Measurements from ENCODE around the gene MSI1. TPM values are rescaled to one million over a fixed set of nuclear protein-coding genes. Genes with fewer than 3 reads are reported as not detected.

Gene MSI1
- total RNA-seq, 1 experiment from 2014 or later: 3.6 TPM

- ChIA-PET POLR2A (ENCODE audit: low non-redundant PET) (no interaction called here), CTCF (no interaction called here)
- no peak overlapping the region for H3K27ac ChIP-seq (ENCODE audit: low read depth, low read length, poor library complexity, severe bottlenecking)
- H3K4me1 ChIP-seq (ENCODE audit: insufficient read depth, low read length, poor library complexity, severe bottlenecking): no peaks in the 10 kb centered on the region
- TF ChIP-seq, protein P1, sequence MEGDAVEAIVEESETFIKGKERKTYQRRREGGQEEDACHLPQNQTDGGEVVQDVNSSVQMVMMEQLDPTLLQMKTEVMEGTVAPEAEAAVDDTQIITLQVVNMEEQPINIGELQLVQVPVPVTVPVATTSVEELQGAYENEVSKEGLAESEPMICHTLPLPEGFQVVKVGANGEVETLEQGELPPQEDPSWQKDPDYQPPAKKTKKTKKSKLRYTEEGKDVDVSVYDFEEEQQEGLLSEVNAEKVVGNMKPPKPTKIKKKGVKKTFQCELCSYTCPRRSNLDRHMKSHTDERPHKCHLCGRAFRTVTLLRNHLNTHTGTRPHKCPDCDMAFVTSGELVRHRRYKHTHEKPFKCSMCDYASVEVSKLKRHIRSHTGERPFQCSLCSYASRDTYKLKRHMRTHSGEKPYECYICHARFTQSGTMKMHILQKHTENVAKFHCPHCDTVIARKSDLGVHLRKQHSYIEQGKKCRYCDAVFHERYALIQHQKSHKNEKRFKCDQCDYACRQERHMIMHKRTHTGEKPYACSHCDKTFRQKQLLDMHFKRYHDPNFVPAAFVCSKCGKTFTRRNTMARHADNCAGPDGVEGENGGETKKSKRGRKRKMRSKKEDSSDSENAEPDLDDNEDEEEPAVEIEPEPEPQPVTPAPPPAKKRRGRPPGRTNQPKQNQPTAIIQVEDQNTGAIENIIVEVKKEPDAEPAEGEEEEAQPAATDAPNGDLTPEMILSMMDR (conservative IDR thresholded peaks at IDR 0.05; ENCODE audit: low read depth, low read length): no peak
- TF ChIP-seq EZH2 (IDR thresholded peaks at IDR 0.05; ENCODE audit: borderline replicate concordance, low read depth, low read length, poor library complexity, severe bottlenecking): no peak
- H3K9me3 ChIP-seq (ENCODE audit: low read depth, low read length, poor library complexity, severe bottlenecking): no peaks in the 10 kb centered on the region
- H3K27me3 ChIP-seq (replicated peaks; ENCODE audit: insufficient read depth, low read depth, low read length, poor library complexity): no peaks in the 10 kb centered on the region
- DNase-seq (ENCODE audit: low spot score): no peak
- H3K36me3 ChIP-seq (ENCODE audit: insufficient read depth, low read length, poor library complexity, severe bottlenecking): no peaks in the 10 kb centered on the region
- H3K4me3 ChIP-seq (ENCODE audit: low read depth, low read length, poor library complexity, severe bottlenecking): no peak overlapping the region
- intact Hi-C loops (cut with micrococcal nuclease; ENCODE audit: unreplicated experiment): no loop called here
- no TSS peak for BruUV-seq (replicated peaks)
Measured at GRCh38 chr12:120331390-120331789, 37.6 kb downstream of the MSI1 start.

DNA sequence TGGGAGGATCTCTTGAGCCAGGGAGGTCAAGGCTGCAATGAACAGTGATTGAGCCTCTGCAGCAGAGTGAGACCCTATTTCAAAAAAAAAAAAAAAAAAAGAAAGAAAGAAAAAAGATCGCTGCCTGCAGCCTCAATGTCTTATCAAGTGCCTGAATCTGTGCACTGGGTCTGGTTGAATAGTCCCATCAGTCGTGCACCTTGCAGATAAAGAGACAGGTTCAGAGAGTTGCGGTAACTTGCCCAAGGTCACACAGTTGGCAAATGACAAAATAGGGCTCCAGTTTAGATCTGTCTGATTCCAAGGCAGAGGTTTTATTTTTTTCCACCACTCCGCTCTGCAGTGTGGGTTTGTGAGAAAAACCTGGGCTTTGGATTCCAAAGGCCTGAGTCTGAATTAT, 40.7 kb downstream of the MSI1 start:
- no peak for DNase-seq (ENCODE audit: low spot score)
- ChIA-PET CTCF (no interaction called here), POLR2A (ENCODE audit: low non-redundant PET) (no interaction called here)
- Histone ChIP-seq H3K27ac (ENCODE audit: low read depth, low read length, poor library complexity, severe bottlenecking) (no peak overlapping the region), H3K9me3 (ENCODE audit: low read depth, low read length, poor library complexity, severe bottlenecking) (no peaks in the 10 kb centered on the region), H3K36me3 (ENCODE audit: insufficient read depth, low read length, poor library complexity, severe bottlenecking) (no peaks in the 10 kb centered on the region), H3K27me3 (replicated peaks; ENCODE audit: insufficient read depth, low read depth, low read length, poor library complexity) (no peaks in the 10 kb centered on the region), H3K4me3 (ENCODE audit: low read depth, low read length, poor library complexity, severe bottlenecking) (no peak overlapping the region), H3K4me1 (ENCODE audit: insufficient read depth, low read length, poor library complexity, severe bottlenecking) (no peaks in the 10 kb centered on the region)
- no TSS peak for BruUV-seq (replicated peaks)
- intact Hi-C loops (cut with micrococcal nuclease; ENCODE audit: unreplicated experiment): loop anchor here (5.0 to 10.0 kb wide), 3 partner anchors 107 to 767 kb away; partner anchors contain the start of genes COX6A1 and UNC119B
- TF ChIP-seq, protein P1 (conservative IDR thresholded peaks at IDR 0.05; ENCODE audit: low read depth, low read length): no peak
- TF ChIP-seq EZH2 (IDR thresholded peaks at IDR 0.05; ENCODE audit: borderline replicate concordance, low read depth, low read length, poor library complexity, severe bottlenecking): no peak

DNA sequence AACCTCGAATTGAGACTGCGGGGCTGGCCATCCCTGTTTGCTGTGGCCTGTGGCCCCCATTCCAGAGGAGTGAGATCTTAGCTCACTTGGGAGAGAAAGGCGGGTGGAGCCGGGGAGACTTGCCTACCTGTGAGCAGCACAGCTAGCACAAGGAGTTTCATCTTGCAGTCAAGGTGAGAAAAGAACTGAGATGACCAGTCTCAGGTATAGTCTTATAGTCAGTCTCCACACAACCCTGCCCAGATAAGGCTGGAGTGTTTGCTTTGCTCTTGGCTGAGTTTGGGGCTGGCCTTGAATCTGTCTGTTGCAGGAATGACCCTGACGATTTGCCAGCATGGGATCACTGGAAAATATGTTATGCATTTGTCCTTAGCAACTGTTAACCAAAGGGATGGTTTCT, 41.4 kb downstream of the MSI1 start, which contains the start of gene PLA2G1B:
Gene PLA2G1B, minus strand, starts transcription at position 187 of the 400 bp plus-strand sequence. Its CDS starts 26 bp downstream, at position 161.
- CTCF ChIA-PET: no interaction called here
- DNase-seq (ENCODE audit: low spot score): no peak
- Histone ChIP-seq H3K36me3 (ENCODE audit: insufficient read depth, low read length, poor library complexity, severe bottlenecking) (no peaks in the 10 kb centered on the region), H3K4me1 (ENCODE audit: insufficient read depth, low read length, poor library complexity, severe bottlenecking) (no peaks in the 10 kb centered on the region), H3K27me3 (replicated peaks; ENCODE audit: insufficient read depth, low read depth, low read length, poor library complexity) (no peaks in the 10 kb centered on the region), H3K4me3 (ENCODE audit: low read depth, low read length, poor library complexity, severe bottlenecking) (no peak within 1 kb of the TSS), H3K9me3 (ENCODE audit: low read depth, low read length, poor library complexity, severe bottlenecking) (no peaks in the 10 kb centered on the region), H3K27ac (ENCODE audit: low read depth, low read length, poor library complexity, severe bottlenecking) (no peak within 1 kb of the TSS)
- TF ChIP-seq EZH2 (IDR thresholded peaks at IDR 0.05; ENCODE audit: borderline replicate concordance, low read depth, low read length, poor library complexity, severe bottlenecking): no peak
- TF ChIP-seq, protein P1 (conservative IDR thresholded peaks at IDR 0.05; ENCODE audit: low read depth, low read length): no peak
- BruUV-seq (replicated peaks): no TSS peak
- POLR2A ChIA-PET (ENCODE audit: low non-redundant PET): interaction anchor here (0.6 kb wide), 1 partner anchor 57 kb away, joined by 4 read pairs; no protein-coding TSS in a partner anchor
- intact Hi-C loops (cut with micrococcal nuclease; ENCODE audit: unreplicated experiment): loop anchor here (5.0 to 10.0 kb wide), 3 partner anchors 107 to 767 kb away; partner anchors contain the start of genes COX6A1 and UNC119B
